Activated gamma-delta T cell treated with anti-CD3 and anti-CD28 coated beads, Interleukin-2, amount 50 U/mL, for 16 hours (primary cell): ENCODE results near the gene AHCY.
"Not testable (repeated sequence)": the region's sequence is repeated elsewhere in the genome, so short reads cannot be mapped to it uniquely, and the experiment has no call there.

Experiments used
- DNase-seq: peaks from one replicate; pipeline ENCODE4 v3.0.0-alpha.2; 2020; ENCODE audit warnings: low read depth

AHCY gene

DNA sequence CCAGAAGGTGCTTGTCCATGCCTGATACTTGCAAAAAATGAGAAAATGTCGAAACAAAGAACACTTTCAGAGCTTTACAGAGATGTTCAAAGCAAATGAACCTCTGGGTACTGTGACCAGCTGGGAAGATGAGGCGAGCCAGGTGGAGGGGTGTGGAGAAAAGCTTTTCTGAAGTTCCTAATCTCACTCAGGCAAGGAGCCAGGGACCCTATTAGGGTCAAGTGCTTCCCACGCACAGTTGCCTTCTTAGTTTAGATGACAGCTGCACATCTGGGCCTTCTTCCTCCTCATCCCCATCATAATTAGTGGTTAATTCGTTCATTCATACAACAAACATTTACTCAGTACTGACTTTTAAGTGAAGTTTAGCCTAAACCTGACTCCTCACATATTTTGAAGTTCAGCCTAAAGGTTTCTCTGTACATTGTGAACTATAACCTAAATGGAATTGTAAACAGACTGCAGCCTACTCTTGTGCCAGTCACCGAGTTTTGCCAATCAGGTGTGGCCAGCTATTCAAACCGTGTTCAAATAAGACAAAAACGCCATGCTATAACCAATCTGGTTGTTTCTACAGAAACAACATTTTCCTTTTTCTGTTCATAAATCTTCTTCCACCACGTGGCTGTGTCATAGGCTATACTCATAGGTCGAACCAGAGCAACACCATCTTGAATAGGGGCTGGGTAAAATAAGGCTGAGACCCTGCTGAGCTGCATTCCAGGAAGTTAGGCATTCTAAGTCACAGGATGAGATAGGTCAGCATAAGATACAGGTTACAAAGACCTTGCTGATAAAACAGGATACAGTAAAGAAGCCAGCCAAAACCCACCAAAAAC is 19.3 kb upstream of the AHCY start:
- no peak for DNase-seq

DNA sequence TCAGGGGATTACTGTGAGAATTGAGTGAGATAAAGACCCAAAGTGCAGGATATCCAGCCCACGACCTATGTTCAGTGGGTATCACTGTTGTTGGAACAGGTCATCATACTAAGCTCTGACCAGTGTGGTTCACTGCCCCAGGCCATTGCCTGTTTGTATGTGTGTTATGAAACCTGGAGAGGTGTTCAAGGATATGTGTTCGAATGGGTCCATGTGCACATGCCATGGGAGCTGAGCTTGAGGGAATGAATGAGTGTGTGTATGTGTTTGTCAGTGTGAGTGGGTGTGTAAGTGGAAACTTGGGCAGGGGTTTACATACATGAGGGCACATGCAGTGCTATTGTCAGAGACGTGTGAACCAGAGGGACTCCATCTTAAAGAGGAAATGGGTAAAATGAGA is 17.7 kb upstream of the AHCY start:
- no peak for DNase-seq

DNA sequence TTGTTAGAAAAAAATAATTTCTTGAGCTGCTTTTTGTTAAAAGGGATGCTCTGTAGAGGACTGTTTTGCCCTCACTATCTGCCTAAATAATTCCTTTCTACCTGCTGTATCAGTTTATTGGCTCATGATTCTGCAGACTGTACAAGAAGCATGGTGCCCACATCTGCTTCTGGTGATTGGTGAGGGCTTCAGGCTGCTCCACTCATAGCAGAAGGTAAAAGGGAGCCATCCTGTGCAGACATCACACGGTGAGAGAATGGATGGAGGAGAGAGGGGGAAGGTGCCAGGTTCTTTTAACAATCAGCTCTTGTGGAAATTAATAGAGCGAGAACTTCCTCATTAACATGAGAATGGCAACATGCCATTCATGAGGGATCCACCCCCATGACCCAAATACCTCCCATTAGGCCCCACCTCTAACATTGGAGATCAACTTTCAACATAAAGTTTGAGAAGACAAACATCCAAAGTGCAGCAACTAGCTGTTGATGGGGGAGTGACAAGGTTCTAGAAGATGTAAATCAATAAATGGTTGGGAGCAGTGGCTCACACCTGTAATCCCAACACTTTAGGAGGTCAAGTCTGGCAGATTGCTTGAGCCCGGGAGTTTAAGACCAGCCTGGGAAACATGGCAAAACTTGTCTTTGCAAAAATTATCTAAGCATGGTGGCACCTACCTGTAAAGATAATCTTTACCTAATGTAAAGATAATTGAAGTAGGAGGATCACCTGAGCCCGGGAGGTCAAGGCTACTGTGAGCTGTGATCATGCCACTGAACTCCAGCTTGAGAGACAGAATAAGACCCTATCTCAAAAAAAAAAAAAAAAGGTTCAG is 15.7 kb upstream of the AHCY start:
- no peak for DNase-seq

- DNase-seq, result no peak
These were observed 13.2 kb upstream of the AHCY start for GRCh38 chr20:34316196-34316814.

- DNase-seq, result no peak
These were observed 12.1 kb upstream of the AHCY start for GRCh38 chr20:34315236-34315635.

- peak; percentile 82 for DNase-seq
These were observed 9.5 kb upstream of the AHCY start for GRCh38 chr20:34312544-34313217.

- no peak for DNase-seq
These were observed 8.9 kb upstream of the AHCY start for GRCh38 chr20:34312024-34312460.

- DNase-seq, result no peak
These were observed 8.2 kb upstream of the AHCY start for GRCh38 chr20:34311118-34312023.

DNA sequence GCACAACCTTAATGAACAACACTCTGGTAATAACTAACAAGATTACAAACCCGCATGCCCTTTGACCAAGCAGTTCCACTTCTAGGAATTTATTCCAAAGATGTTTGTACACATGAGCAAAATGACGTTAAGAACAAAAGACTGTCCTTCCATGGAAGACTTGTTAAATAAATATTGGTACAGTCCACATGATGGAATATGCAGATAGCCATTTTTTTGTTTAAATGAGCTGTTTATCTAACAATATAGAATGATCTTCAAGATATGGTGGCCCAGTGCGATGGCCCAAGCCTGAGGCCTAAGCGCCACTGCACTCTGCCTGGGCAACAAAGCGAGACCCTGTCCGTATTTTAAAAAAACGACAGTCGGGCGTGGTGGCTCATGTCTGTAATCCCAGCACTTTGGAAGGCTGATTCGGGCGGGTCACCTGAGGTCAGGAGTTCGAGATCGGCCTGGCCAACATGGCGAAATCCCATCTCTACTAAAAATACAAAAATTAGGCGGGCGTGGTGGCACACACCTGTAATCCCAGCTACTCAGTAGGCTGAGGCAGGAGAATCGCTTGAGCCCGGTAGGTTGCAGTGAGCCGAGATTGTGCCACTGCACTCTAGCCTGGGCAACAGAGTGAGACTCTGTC is 7.4 kb upstream of the AHCY start:
- DNase-seq, result no peak

GRCh38 chr20:34309691-34310090 is 6.5 kb upstream of the AHCY start:
- DNase-seq, result no peak

DNA sequence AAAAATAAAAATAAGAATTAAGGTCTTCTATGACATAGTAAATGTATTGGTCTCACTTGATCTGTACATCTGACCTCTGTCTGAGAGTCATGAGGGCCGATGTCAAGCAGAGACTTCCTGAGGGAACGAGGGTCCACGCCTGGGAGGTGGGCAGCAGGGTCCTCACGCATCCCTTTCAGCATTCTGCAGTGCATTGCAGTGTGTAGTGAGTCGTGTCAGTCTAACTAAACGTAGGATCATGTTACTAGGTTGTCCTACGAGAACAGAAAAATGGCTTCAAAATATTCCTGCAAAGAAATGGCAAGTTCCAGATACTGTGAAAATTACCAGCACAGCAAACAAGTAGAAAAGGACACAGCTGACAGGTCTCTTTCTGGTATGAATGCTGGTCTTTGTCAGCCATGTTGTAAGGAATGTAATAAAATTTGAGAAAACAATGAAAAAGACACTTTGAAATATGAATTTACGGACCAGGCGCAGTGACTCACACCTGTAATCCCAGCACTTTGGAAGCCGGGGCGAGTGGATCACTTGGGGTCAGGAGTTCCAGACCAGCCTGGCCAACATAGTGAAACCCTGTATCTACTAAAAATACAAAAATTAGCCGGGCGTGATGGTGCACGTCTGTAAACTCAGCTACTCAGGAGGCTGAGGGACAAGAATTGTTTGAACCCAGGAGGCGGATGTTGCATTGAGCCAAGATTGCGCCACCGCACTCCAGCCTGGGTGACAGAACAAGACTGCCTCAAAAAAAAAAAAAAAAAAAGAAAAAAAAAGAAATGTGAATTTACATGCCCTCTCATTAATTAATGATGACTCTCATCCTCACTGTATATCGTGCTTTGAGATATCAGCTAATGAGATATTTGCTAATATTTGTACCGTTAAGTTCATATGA is 2.4 kb upstream of the AHCY start:
- no peak for DNase-seq

GRCh38 chr20:34302312-34302722 is 838 bp downstream of the AHCY start:
- no peak for DNase-seq

- DNase-seq, result no peak
These were observed 1.4 kb downstream of the AHCY start for GRCh38 chr20:34301587-34302311.

GRCh38 chr20:34300809-34301586 is 2.2 kb downstream of the AHCY start:
- DNase-seq, result no peak

GRCh38 chr20:34300256-34300806 is 2.8 kb downstream of the AHCY start:
- DNase-seq, result no peak

- DNase-seq, result no peak
These were observed 3.4 kb downstream of the AHCY start for GRCh38 chr20:34299556-34300255.

DNA sequence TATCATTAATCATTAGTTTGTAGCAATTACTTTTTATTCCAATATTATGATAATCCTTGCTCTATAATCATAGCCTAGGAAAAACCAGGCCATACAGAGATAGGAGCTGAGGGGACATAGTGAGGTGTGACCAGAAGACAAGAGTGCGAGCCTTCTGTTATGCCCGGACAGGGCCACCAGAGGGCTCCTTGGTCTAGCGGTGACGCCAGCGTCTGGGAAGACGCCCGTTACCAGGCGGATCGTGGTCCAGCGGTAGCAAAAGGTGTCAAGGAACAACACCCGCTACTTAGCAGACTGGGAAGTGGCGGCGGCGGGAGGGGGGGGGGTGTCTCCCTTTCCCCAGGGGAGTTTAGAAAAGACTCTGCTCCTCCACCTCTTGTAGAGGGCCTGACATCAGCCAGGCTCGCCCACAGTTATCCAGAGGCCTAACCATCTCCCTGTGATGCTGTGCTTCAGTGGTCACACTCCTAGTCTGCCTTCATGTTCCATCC is 4.8 kb downstream of the AHCY start:
- not testable (repeated sequence) for DNase-seq
